Activated naive CD8-positive, alpha-beta T cell treated with anti-CD3 and anti-CD28 coated beads, Interleukin-2, amount 10 ng/mL, durations not matched to agents 7 days and 5 days (primary cell): ENCODE results near the gene PDE3B. TPM values are rescaled to one million over a fixed set of nuclear protein-coding genes. Genes with fewer than 3 reads are reported as not detected.
A peak's percentile ranks its signal among the peaks of the same experiment; 100 is the strongest.
"Not testable (repeated sequence)": the region's sequence is repeated elsewhere in the genome, so short reads cannot be mapped to it uniquely, and the experiment has no call there.

Experiments
- ATAC-seq: fragments of 150-1000 bp; cut with Tn5 transposase; one replicate; pipeline ENCODE4 v1.10.0; 2021; ENCODE audit warnings: low read depth, moderate library complexity
- POLR2A ChIA-PET: fragments of 350-600 bp; sonication (Branson Sonifier 250); formaldehyde crosslinking; loops from one replicate; lab custom pipeline; 2021; ENCODE audit warnings: antibody characterized with exemption; lab: Charles Lee
- DNase-seq: peaks from one replicate; pipeline ENCODE4 v3.0.0; 2021
- H3K27ac Mint-ChIP-seq: one replicate; pipeline ENCODE4 v1.8.0; 2022; ENCODE audit warnings: mild to moderate bottlenecking, mixed read lengths
- H3K27me3 Mint-ChIP-seq: one replicate; pipeline ENCODE4 v1.8.0; 2022; ENCODE audit warnings: mild to moderate bottlenecking, moderate library complexity, mixed read lengths
- H3K36me3 Mint-ChIP-seq: one replicate; pipeline ENCODE4 v1.8.0; 2021; ENCODE audit warnings: mild to moderate bottlenecking, mixed read lengths
- H3K4me1 Mint-ChIP-seq: one replicate; pipeline ENCODE4 v1.8.0; 2021; ENCODE audit warnings: mixed read lengths
- H3K4me3 Mint-ChIP-seq: one replicate; pipeline ENCODE4 v1.8.0; 2022; ENCODE audit warnings: mild to moderate bottlenecking, moderate library complexity, mixed read lengths
- H3K9me3 Mint-ChIP-seq: one replicate; pipeline ENCODE4 v1.8.0; 2021; ENCODE audit warnings: mixed read lengths
- total RNA-seq, 2 experiments: library from RNA; stranded (reverse); gene quantifications; one replicate each; pipeline ENCODE4 v1.2.3, GENCODE V29; 2021

Gene PDE3B
- total RNA-seq, result 100 to 1,000 TPM; 117 to 125 TPM

DNA sequence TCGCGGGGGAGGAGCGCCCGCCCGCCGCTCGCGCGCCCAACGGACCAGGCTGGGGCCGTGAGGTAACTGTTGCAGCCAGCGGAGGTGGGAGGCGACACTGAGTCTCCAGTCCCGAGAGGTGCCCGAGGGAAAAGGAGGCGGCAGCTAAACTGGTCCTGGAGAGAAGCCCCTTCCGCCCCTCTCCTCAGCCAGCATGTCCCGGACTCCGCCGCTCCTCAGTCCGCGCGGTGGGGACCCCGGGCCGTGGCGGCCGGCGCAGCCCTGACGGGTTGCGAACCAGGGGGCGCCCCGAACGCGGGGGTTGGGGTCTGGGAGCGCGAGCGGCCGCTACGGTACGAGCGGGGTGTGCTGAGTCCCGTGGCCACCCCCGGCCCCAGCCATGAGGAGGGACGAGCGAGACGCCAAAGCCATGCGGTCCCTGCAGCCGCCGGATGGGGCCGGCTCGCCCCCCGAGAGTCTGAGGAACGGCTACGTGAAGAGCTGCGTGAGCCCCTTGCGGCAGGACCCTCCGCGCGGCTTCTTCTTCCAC, at the start of gene PDE3B:
PDE3B (plus strand) TSS at position 108 of the 529 bp plus-strand sequence; CDS start at position 380, 272 bp downstream.
- Mint-ChIP-seq H3K36me3 (peaks cover 23% of the 10 kb centered on the region), H3K4me1 (peaks cover 42% of the 10 kb centered on the region), H3K9me3 (no peaks in the 10 kb centered on the region), H3K27me3 (no peaks in the 10 kb centered on the region), H3K27ac (peak within 1 kb of the TSS; percentile 90), H3K4me3 (peak within 1 kb of the TSS; percentile 92)
- POLR2A ChIA-PET, result interaction anchor here (0.7 to 4.7 kb wide), 26 partner anchors 9 to 975 kb away, joined by 3 to 65 read pairs (median 4); partner anchors contain the start of genes COPB1, CYP2R1, FAR1 and PSMA1
- DNase-seq (peak; percentile 84), ATAC-seq (peak; percentile 76)

- H3K27me3 Mint-ChIP-seq, DNase-seq, ATAC-seq, H3K4me3 Mint-ChIP-seq, POLR2A ChIA-PET: not testable (repeated sequence)
- peak overlapping the region; percentile 25 for H3K27ac Mint-ChIP-seq
- H3K9me3 Mint-ChIP-seq, result peaks cover 42% of the 10 kb centered on the region
- peaks cover 16% of the 10 kb centered on the region for H3K4me1 Mint-ChIP-seq
- peaks cover 78% of the 10 kb centered on the region for H3K36me3 Mint-ChIP-seq
Measured at GRCh38 chr11:14595261-14595660, 48.3 kb upstream of the PDE3B start.

- peaks cover 74% of the 10 kb centered on the region for H3K36me3 Mint-ChIP-seq
- H3K4me3 Mint-ChIP-seq, result no peak overlapping the region
- H3K27ac Mint-ChIP-seq, result no peak overlapping the region
- POLR2A ChIA-PET, result no interaction called here
- H3K9me3 Mint-ChIP-seq, result peaks cover 7% of the 10 kb centered on the region
- ATAC-seq (no peak), DNase-seq (no peak)
- H3K4me1 Mint-ChIP-seq, result peaks cover 7% of the 10 kb centered on the region
- no peaks in the 10 kb centered on the region for H3K27me3 Mint-ChIP-seq
Measured at GRCh38 chr11:14607713-14608112, 35.9 kb upstream of the PDE3B start.

GRCh38 chr11:14609902-14610301, 33.7 kb upstream of the PDE3B start:
- H3K27ac Mint-ChIP-seq, result peak overlapping the region; percentile 52
- no peak for DNase-seq
- POLR2A ChIA-PET, result no interaction called here

GRCh38 chr11:14611939-14612338, 31.7 kb upstream of the PDE3B start:
- Mint-ChIP-seq H3K27ac (peak overlapping the region; percentile 1), H3K9me3 (peaks cover 1% of the 10 kb centered on the region), H3K36me3 (peaks cover 63% of the 10 kb centered on the region), H3K4me1 (peaks cover 15% of the 10 kb centered on the region), H3K27me3 (no peaks in the 10 kb centered on the region), H3K4me3 (no peak overlapping the region)
- POLR2A ChIA-PET, result no interaction called here
- ATAC-seq, result no peak
- no peak for DNase-seq

More at GRCh38 chr11:14609902-14610301, 33.7 kb upstream of the PDE3B start:
- H3K27me3 Mint-ChIP-seq, result no peaks in the 10 kb centered on the region
- H3K4me3 Mint-ChIP-seq, result no peak overlapping the region
- no peak for ATAC-seq
- H3K36me3 Mint-ChIP-seq, result peaks cover 66% of the 10 kb centered on the region
- H3K9me3 Mint-ChIP-seq, result peaks cover 4% of the 10 kb centered on the region
- peaks cover 13% of the 10 kb centered on the region for H3K4me1 Mint-ChIP-seq

DNA sequence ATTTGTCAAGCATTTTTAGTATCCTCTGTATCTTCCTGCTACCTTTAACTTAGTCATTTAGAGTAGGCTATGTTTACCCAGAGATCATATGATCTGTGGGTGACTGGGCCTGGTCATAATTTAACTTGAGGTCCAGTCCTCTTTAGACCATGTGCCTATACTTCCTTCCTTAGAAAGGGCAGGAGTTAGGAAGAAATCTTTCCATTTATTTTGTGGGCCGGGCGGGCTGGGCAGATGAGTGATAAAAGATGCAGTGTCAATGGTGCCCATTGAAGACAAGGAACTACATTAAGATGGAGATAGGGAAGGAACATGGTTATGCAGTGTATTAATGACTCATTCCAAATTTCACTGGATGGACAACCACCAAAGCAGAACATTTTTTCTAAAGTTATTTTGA, 30.9 kb upstream of the PDE3B start:
- ATAC-seq (no peak), DNase-seq (no peak)
- Mint-ChIP-seq H3K9me3 (no peaks in the 10 kb centered on the region), H3K27me3 (no peaks in the 10 kb centered on the region), H3K36me3 (peaks cover 61% of the 10 kb centered on the region), H3K4me1 (peaks cover 19% of the 10 kb centered on the region), H3K27ac (no peak overlapping the region), H3K4me3 (no peak overlapping the region)
- POLR2A ChIA-PET, result no interaction called here

GRCh38 chr11:14614091-14614622, 29.4 kb upstream of the PDE3B start:
- peaks cover 19% of the 10 kb centered on the region for H3K4me1 Mint-ChIP-seq
- H3K27ac Mint-ChIP-seq, result no peak overlapping the region
- no peak overlapping the region for H3K4me3 Mint-ChIP-seq
- no peaks in the 10 kb centered on the region for H3K27me3 Mint-ChIP-seq
- POLR2A ChIA-PET, result no interaction called here
- H3K9me3 Mint-ChIP-seq, result no peaks in the 10 kb centered on the region
- peaks cover 64% of the 10 kb centered on the region for H3K36me3 Mint-ChIP-seq
- no peak for ATAC-seq
- DNase-seq, result no peak

DNA sequence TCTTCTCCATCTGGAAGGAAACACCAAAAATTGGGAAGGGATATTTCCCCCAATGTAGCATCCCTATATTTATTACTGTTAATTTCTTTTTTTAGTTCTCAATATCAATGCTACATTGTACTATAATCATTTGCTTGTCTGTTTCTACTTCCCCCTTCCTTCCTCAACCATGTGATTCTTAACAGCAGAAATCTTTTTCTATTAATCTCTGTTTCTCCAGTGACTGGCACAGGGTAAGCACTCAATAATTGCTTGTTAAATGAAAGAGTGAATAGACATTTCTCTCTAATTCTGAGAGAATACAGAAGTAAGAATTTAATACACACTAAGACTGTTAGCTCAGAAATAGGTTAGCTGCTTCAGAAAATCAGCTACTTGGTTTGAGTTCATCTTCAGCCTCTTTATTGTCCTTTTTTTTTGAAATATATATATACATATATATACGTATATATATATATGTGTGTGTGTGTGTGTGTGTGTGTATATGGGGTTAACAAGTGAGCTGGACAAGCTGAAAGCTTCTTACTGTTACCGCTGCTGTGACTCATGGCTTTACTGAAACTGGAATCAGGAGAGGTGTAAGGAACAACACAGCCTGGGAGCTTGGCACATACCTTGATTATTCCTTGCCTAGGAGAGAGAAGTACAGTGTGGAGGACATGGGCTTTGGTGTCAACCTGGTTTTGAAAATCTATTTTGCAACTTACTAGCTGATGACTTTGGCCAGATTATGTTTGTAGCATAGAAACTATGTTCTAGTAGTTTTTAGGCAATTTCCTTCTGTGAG, 26.2 kb upstream of the PDE3B start:
- POLR2A ChIA-PET, result no interaction called here
- DNase-seq, result no peak

GRCh38 chr11:14618060-14618459, 25.5 kb upstream of the PDE3B start:
- DNase-seq (no peak), ATAC-seq (no peak)
- H3K4me1 Mint-ChIP-seq, result peaks cover 21% of the 10 kb centered on the region
- H3K27me3 Mint-ChIP-seq, result no peaks in the 10 kb centered on the region
- POLR2A ChIA-PET, result no interaction called here
- no peak overlapping the region for H3K4me3 Mint-ChIP-seq
- peaks cover 62% of the 10 kb centered on the region for H3K36me3 Mint-ChIP-seq
- H3K27ac Mint-ChIP-seq, result no peak overlapping the region
- no peaks in the 10 kb centered on the region for H3K9me3 Mint-ChIP-seq

More for the DNA sequence above, 26.2 kb upstream of the PDE3B start:
- Mint-ChIP-seq H3K4me1 (peaks cover 16% of the 10 kb centered on the region), H3K4me3 (no peak overlapping the region), H3K27ac (peak overlapping the region; percentile 43), H3K27me3 (no peaks in the 10 kb centered on the region), H3K36me3 (peaks cover 59% of the 10 kb centered on the region), H3K9me3 (no peaks in the 10 kb centered on the region)
- no peak for ATAC-seq

GRCh38 chr11:14619603-14620531, 23.7 kb upstream of the PDE3B start:
- no peak for DNase-seq
- no peak overlapping the region for H3K27ac Mint-ChIP-seq
- peaks cover 65% of the 10 kb centered on the region for H3K36me3 Mint-ChIP-seq
- no peak for ATAC-seq
- H3K27me3 Mint-ChIP-seq, result no peaks in the 10 kb centered on the region
- POLR2A ChIA-PET, result no interaction called here
- no peak overlapping the region for H3K4me3 Mint-ChIP-seq
- peaks cover 19% of the 10 kb centered on the region for H3K4me1 Mint-ChIP-seq
- no peaks in the 10 kb centered on the region for H3K9me3 Mint-ChIP-seq

- Mint-ChIP-seq H3K9me3 (no peaks in the 10 kb centered on the region), H3K27me3 (no peaks in the 10 kb centered on the region), H3K4me1 (peaks cover 32% of the 10 kb centered on the region), H3K36me3 (peaks cover 68% of the 10 kb centered on the region), H3K4me3 (no peak overlapping the region), H3K27ac (peak overlapping the region; percentile 31)
- DNase-seq (no peak), ATAC-seq (no peak)
- POLR2A ChIA-PET, result interaction anchor here (0.6 to 0.7 kb wide), 3 partner anchors 22 to 269 kb away, joined by 3 to 5 read pairs (median 3); partner anchors contain the start of gene CYP2R1
Measured at GRCh38 chr11:14622223-14622954, 21.2 kb upstream of the PDE3B start.

DNA sequence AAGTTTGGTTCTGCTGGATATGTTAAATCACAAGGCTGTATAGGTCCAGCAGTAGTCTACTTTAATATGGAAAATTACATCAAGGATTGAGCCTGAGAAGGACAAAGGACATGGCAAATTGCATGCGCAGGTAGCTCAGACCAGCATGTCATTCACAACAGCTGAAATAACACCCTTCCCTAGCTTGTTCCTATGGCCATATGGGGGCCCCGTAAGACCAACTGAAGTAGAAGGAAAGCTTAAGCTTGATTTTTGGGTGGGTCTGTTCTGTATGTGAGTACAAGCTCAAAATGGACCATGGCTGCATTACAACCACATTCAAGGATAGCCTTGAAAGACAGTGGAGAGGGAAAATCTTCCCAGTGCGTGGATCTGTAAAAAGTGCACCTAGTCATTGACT, 20.6 kb upstream of the PDE3B start:
- peaks cover 32% of the 10 kb centered on the region for H3K4me1 Mint-ChIP-seq
- H3K9me3 Mint-ChIP-seq, result peaks cover 3% of the 10 kb centered on the region
- H3K27ac Mint-ChIP-seq, result no peak overlapping the region
- POLR2A ChIA-PET, result interaction anchor here (0.7 kb wide), 1 partner anchor 21 kb away, joined by 3 read pairs; no protein-coding TSS in a partner anchor
- peaks cover 68% of the 10 kb centered on the region for H3K36me3 Mint-ChIP-seq
- no peak overlapping the region for H3K4me3 Mint-ChIP-seq
- no peak for DNase-seq
- no peak for ATAC-seq
- no peaks in the 10 kb centered on the region for H3K27me3 Mint-ChIP-seq
